PC-9 (cell line): Measurements from ENCODE around the gene PHACTR4.
"Not testable (repeated sequence)": the region's sequence is repeated elsewhere in the genome, so short reads cannot be mapped to it uniquely, and the experiment has no call there.

Experiments
- CTCF ChIP-seq: fragments of 200-600 bp; sonication (generic); conservative IDR thresholded peaks from 2 replicates; pipeline ENCODE4 v1.6.1; 2017; ENCODE audit warnings: mixed run types, antibody characterized with exemption, mild to moderate bottlenecking, moderate library complexity
- EZH2 ChIP-seq: fragments of 200-600 bp; sonication (generic); IDR thresholded peaks from 2 replicates; pipeline ENCODE4 v1.8.0; 2017; ENCODE audit warnings: antibody characterized with exemption, low read depth

- not testable (repeated sequence) for TF ChIP-seq CTCF, EZH2
Measured at GRCh38 chr1:28479497-28479896, 110.0 kb downstream of the PHACTR4 start.
